GM13977 (cell line): Measurements from ENCODE around the gene PLXNB2.

Experiments
- DNase-seq: peaks from one replicate; pipeline ENCODE4 v3.0.0; 2012; ENCODE audit warnings: low spot score
- in situ Hi-C: fragments of 300-500 bp; cut with MboI; formaldehyde crosslinking; loops from one replicate; pipeline ENCODE4 v1.12.0; 2022; ENCODE audit warnings: low sequenced_read_pairs, low pct_unique_long_range_greater_than_20kb, mixed read lengths, inconsistent platforms; ENCODE audit not compliant: unreplicated experiment
- TF ChIP-seq, protein P1 (sequence below): IDR thresholded peaks from 2 replicates; pipeline ENCODE4 v1.5.1; 2012; ENCODE audit warnings: mild to moderate bottlenecking, control low read depth; ENCODE audit not compliant: insufficient read depth; ENCODE audit errors: extremely low read depth, missing control alignments

PLXNB2 gene

DNA sequence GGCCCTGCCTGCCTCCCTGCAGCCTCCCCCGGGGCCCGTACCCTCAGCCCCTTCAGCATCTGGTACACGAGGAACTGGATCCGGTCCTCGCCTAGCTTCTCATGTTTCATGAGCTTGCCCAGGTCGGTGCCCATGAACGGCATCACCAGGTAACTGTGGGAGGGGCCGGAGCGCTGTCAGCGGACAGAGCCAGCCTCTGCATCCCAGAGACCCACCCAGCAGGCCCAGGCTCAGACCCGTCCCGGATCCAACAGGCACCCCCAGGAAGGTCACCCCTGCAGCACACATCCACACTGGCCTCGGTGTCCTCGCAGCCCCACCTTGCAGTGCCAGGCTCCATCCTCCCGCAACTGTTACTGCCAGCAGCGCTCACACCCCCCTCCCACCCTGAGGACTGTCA, 50.4 kb downstream of the PLXNB2 start:
- in situ Hi-C loops = loop anchor here (10.0 kb wide), 1 partner anchor 238 kb away; no protein-coding TSS in a partner anchor
- no peak for DNase-seq
- TF ChIP-seq, protein P1, sequence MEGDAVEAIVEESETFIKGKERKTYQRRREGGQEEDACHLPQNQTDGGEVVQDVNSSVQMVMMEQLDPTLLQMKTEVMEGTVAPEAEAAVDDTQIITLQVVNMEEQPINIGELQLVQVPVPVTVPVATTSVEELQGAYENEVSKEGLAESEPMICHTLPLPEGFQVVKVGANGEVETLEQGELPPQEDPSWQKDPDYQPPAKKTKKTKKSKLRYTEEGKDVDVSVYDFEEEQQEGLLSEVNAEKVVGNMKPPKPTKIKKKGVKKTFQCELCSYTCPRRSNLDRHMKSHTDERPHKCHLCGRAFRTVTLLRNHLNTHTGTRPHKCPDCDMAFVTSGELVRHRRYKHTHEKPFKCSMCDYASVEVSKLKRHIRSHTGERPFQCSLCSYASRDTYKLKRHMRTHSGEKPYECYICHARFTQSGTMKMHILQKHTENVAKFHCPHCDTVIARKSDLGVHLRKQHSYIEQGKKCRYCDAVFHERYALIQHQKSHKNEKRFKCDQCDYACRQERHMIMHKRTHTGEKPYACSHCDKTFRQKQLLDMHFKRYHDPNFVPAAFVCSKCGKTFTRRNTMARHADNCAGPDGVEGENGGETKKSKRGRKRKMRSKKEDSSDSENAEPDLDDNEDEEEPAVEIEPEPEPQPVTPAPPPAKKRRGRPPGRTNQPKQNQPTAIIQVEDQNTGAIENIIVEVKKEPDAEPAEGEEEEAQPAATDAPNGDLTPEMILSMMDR = no peak

DNA sequence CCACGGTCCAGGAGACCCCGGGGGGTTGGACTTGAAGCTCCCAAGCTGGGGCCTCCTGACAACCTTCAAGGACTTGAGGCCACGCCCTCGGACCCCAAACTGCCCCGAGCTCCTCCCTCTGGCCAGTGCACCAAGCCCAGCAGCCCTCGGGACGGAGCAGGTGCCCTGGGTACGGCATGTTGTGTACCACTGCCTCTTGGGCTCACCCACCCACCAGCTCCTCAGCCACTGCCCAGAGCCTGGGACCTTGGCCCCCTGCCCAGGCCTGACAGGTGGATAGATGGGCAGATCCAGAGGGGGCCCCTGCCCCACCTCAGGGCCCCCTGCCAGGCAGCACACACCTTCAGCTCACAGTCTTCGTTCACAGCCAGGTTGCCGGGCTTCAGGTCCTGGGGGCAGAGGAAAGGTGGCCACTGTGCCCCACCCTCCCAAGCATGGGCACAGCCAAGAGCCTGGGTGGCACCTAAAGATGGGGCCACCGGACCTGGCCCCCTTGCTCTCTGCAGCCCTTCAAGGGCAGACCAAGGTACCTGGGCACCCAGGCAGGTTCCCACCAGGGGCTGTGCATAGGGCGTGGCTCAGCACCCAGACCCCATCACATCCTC, 51.1 kb downstream of the PLXNB2 start:
- no peak for DNase-seq
- in situ Hi-C loops = loop anchor here (10.0 kb wide), 1 partner anchor 238 kb away; no protein-coding TSS in a partner anchor
- TF ChIP-seq, protein P1 = no peak

DNA sequence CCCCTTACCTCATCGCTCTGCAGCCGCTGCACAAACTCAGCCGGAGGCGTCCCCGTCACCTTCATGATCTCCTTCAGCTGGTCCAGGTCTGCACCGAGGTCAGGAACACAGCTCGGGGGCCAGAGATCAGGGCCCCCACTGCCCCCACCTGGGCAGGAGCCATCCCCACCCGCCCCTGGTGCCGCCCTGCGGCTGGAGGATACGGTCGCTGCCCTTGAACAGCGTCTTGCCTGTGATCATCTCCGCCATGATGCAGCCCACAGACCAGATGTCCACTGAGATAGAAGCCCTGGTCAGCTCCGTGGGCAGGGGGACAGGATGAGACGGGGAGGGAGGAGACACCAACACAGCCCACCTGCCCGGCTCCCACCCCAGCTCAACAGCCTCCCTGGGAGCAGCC, 51.8 kb downstream of the PLXNB2 start:
- TF ChIP-seq, protein P1 = no peak
- no peak for DNase-seq
- in situ Hi-C loops = loop anchor here (10.0 kb wide), 1 partner anchor 239 kb away; no protein-coding TSS in a partner anchor

DNA sequence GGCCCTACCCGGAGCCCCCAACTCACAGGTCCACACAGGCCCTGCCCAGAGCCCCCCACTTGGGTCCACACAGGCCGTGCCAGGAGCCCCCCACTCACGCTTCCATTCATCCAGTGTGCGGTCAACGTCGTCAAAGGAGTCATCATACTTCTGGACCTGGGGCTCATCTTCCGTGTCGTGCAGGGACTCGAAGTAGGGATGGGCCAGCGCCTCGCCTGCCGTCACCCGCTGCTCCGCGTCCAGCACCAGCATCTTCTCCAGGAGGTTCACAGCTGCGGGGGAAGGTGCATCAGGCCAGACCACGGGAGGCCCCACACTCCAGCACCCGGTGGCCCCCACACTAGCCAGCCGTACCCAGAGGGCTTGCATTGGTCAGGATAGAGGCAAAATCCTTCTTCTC, 52.3 kb downstream of the PLXNB2 start:
- DNase-seq = no peak
- in situ Hi-C loops = loop anchor here (10.0 kb wide), 1 partner anchor 240 kb away; no protein-coding TSS in a partner anchor
- TF ChIP-seq, protein P1 = no peak

DNA sequence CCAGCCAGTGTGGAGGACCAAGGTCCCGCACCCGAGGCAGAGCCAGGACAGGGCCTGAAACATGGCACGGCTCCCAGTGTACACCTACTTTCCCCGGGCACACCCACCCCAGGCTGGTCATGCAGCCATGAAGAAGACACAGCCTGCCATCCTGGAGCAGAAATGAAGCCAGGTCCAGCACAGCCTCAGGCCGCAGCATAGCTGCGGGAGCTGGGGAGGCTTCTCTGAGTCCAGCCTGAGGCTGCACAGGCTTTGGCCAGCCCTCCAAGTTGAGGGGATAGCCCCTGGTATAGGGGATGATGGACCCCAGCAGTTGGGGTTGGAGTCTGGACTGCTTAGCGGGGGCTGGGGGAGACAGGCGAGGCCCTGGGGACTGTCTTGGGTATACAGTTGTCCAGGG, 53.5 kb downstream of the PLXNB2 start:
- in situ Hi-C loops = loop anchor here (10.0 kb wide), 1 partner anchor 241 kb away; no protein-coding TSS in a partner anchor

DNA sequence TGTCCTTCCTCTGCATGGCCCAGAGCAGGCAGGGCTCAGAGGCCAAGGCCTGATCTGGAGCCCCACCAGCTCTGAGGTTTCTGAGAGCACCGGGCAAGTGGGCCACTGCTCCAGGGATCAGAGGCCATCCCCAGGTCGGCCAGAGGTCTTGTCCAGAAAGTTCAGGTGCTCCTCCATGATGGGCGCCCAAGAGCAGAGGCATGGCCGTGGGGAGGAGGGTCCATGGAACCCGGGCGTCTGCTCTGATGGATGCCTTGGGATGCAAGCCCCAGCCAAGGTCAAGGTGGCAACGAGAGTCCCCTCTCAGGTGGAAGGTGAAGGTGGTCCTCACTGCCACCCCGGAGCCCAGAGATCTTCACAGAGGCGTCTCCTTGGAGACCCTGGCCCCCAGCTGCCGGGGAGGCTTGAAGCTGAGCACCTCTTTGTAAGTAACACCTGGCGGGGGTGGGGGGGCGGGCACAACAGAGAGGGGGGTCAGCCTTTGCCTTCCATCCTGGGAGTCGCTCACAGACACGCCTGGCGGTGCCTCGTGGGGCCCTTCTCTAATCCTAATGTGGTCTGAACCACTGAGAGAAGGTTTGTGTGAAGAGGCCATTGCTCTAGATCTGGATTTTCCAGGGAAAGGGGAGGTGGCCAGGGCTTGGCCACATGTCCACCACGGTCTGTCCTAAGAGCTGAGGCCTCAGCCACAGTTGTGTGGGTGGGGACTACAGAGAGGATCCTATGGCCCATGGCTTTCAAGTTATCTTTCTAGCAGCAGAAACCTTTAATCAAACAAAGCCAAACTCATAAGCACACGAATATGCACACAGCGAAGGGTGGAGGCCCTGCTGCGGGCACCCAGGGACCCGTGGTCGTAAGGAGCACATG, 54.2 kb downstream of the PLXNB2 start:
- TF ChIP-seq, protein P1 = no peak
- DNase-seq = no peak
- in situ Hi-C loops = loop anchor here (10.0 kb wide), 1 partner anchor 242 kb away; no protein-coding TSS in a partner anchor

More for the DNA sequence above, 53.5 kb downstream of the PLXNB2 start:
- TF ChIP-seq, protein P1 = no peak
- no peak for DNase-seq
